H9 (cell line): Measurements from ENCODE around the gene ARHGAP30. TPM values are rescaled to one million over a fixed set of nuclear protein-coding genes. Genes with fewer than 3 reads are reported as not detected.
"Not testable (repeated sequence)": the region's sequence is repeated elsewhere in the genome, so short reads cannot be mapped to it uniquely, and the experiment has no call there.

Experiments used
- DNase-seq: peaks from one replicate; pipeline ENCODE4 v3.0.0-alpha.2; 2017
- H2AFZ ChIP-seq: one replicate; pipeline ENCODE4 v1.6.1; 2013; ENCODE audit warnings: mild to moderate bottlenecking, low read length, control low read depth, moderate library complexity
- H2AK5ac ChIP-seq: 2 replicates; pipeline ENCODE4 v1.6.1; 2013; ENCODE audit warnings: low read length, control low read depth, mixed read lengths; ENCODE audit not compliant: insufficient read length
- H2BK120ac ChIP-seq: one replicate; pipeline ENCODE4 v1.6.1; 2013; ENCODE audit warnings: low read depth, mild to moderate bottlenecking, low read length, control low read depth, inconsistent platforms; ENCODE audit not compliant: poor library complexity, severe bottlenecking
- H2BK12ac ChIP-seq: 2 replicates; pipeline ENCODE4 v1.6.1; 2013; ENCODE audit warnings: low read length, control low read depth, mixed read lengths, low read depth; ENCODE audit not compliant: insufficient read length
- H2BK15ac ChIP-seq: 2 replicates; pipeline ENCODE4 v1.6.1; 2013; ENCODE audit warnings: low read depth, low read length, control low read depth
- H2BK20ac ChIP-seq: one replicate; pipeline ENCODE4 v1.6.1; 2013; ENCODE audit warnings: low read depth, mild to moderate bottlenecking, low read length, control low read depth, inconsistent platforms; ENCODE audit not compliant: poor library complexity, severe bottlenecking
- H2BK5ac ChIP-seq: 2 replicates; pipeline ENCODE4 v1.6.1; 2013; ENCODE audit warnings: low read length, control low read depth, mixed read lengths; ENCODE audit not compliant: insufficient read length
- H3K14ac ChIP-seq: 2 replicates; pipeline ENCODE4 v1.6.1; 2013; ENCODE audit warnings: low read length, control low read depth; ENCODE audit not compliant: insufficient read depth
- H3K18ac ChIP-seq: 2 replicates; pipeline ENCODE4 v1.6.1; 2013; ENCODE audit warnings: low read depth, mild to moderate bottlenecking, mixed read lengths, low read length, control low read depth; ENCODE audit not compliant: insufficient read length
- H3K23ac ChIP-seq: 2 replicates; pipeline ENCODE4 v1.6.1; 2013; ENCODE audit warnings: low read length, control low read depth, mixed read lengths, low read depth; ENCODE audit not compliant: insufficient read length
- H3K23me2 ChIP-seq: 2 replicates; pipeline ENCODE4 v1.6.1; 2013; ENCODE audit warnings: low read depth, mild to moderate bottlenecking, mixed read lengths, low read length, control low read depth; ENCODE audit not compliant: insufficient read length, poor library complexity, severe bottlenecking
- H3K27ac ChIP-seq: 2 replicates; pipeline ENCODE4 v1.5.1; 2013; ENCODE audit warnings: low read length, control low read depth, mixed read lengths, low read depth; ENCODE audit not compliant: insufficient read length
- H3K27me3 ChIP-seq: 2 replicates; pipeline ENCODE4 v1.6.1; 2013; ENCODE audit warnings: low read length, control low read depth, inconsistent platforms; ENCODE audit not compliant: insufficient read depth
- H3K4ac ChIP-seq: 2 replicates; pipeline ENCODE4 v1.6.1; 2013; ENCODE audit warnings: low read depth, mild to moderate bottlenecking, control low read depth, inconsistent platforms, low read length, moderate library complexity
- H3K4me1 ChIP-seq: 2 replicates; pipeline ENCODE4 v1.6.1; 2013; ENCODE audit warnings: low read length, control low read depth, inconsistent platforms; ENCODE audit not compliant: insufficient read depth
- H3K4me2 ChIP-seq: 2 replicates; pipeline ENCODE4 v1.6.1; 2013; ENCODE audit warnings: low read length, control low read depth, mixed read lengths; ENCODE audit not compliant: insufficient read length, insufficient read depth
- H3K56ac ChIP-seq: 2 replicates; pipeline ENCODE4 v1.6.1; 2013; ENCODE audit warnings: low read depth, mild to moderate bottlenecking, mixed read lengths, low read length, control low read depth; ENCODE audit not compliant: insufficient read length
- H3K79me1 ChIP-seq: 2 replicates; pipeline ENCODE4 v1.6.1; 2013; ENCODE audit warnings: low read depth, mild to moderate bottlenecking, moderate library complexity, low read length, control low read depth, inconsistent platforms; ENCODE audit not compliant: insufficient read depth, poor library complexity, severe bottlenecking
- H3K79me2 ChIP-seq: 2 replicates; pipeline ENCODE4 v1.6.1; 2013; ENCODE audit warnings: low read length, control low read depth, inconsistent platforms; ENCODE audit not compliant: insufficient read depth
- H3K9ac ChIP-seq: 2 replicates; pipeline ENCODE4 v1.6.1; 2013; ENCODE audit warnings: low read length, control low read depth, mixed read lengths; ENCODE audit not compliant: insufficient read length; ENCODE audit errors: extremely low read depth
- H3K9me3 ChIP-seq: one replicate; pipeline ENCODE4 v1.6.1; 2013; ENCODE audit warnings: low read depth, low read length, inconsistent platforms; ENCODE audit not compliant: control insufficient read depth
- H3T11ph ChIP-seq: one replicate; pipeline ENCODE4 v1.6.1; 2013; ENCODE audit warnings: mild to moderate bottlenecking, low read length, control low read depth, inconsistent platforms
- H4K20me1 ChIP-seq: one replicate; pipeline ENCODE4 v1.6.1; 2013; ENCODE audit not compliant: control insufficient read depth, insufficient read length, insufficient read depth
- H4K5ac ChIP-seq: 2 replicates; pipeline ENCODE4 v1.6.1; 2013; ENCODE audit warnings: low read depth, mild to moderate bottlenecking, mixed read lengths, low read length, control low read depth; ENCODE audit not compliant: insufficient read length
- H4K8ac ChIP-seq: replicated peaks from 2 replicates; pipeline ENCODE4 v1.6.1; 2013; ENCODE audit warnings: low read length, control low read depth, mixed read lengths, low read depth; ENCODE audit not compliant: insufficient read length
- H4K91ac ChIP-seq: 2 replicates; pipeline ENCODE4 v1.6.1; 2013; ENCODE audit warnings: low read depth, mild to moderate bottlenecking, moderate library complexity, mixed read lengths, low read length, control low read depth; ENCODE audit not compliant: insufficient read length
- H3K27ac Mint-ChIP-seq, 3 experiments: 2 replicates in 2 of 3; 3 replicates in 1 of 3; pipeline ENCODE4 v1.8.0; 2020 to 2021; ENCODE audit warnings: mixed read lengths in 3 of 3, mild to moderate bottlenecking in 1 of 3, moderate library complexity in 1 of 3
- H3K27me3 Mint-ChIP-seq: 2 replicates; pipeline ENCODE4 v1.8.0; 2021; ENCODE audit warnings: low read depth, mild to moderate bottlenecking, moderate library complexity, mixed read lengths
- H3K36me3 Mint-ChIP-seq, 3 experiments: 2 replicates in 2 of 3; 3 replicates in 1 of 3; pipeline ENCODE4 v1.8.0; 2020 to 2021; ENCODE audit warnings: low read depth in 3 of 3, mixed read lengths in 3 of 3; ENCODE audit not compliant: insufficient read depth in 1 of 3
- H3K4me1 Mint-ChIP-seq, 2 experiments: 2 replicates each; pipeline ENCODE4 v1.8.0; 2020; ENCODE audit warnings: mixed read lengths in 2 of 2
- H3K4me3 Mint-ChIP-seq, 2 experiments: 2 replicates in 1 of 2; 3 replicates in 1 of 2; pipeline ENCODE4 v1.8.0; 2020 to 2021; ENCODE audit warnings: mild to moderate bottlenecking in 2 of 2, mixed read lengths in 2 of 2, moderate library complexity in 1 of 2
- H3K9me3 Mint-ChIP-seq, 2 experiments: 2 replicates in 1 of 2; 3 replicates in 1 of 2; pipeline ENCODE4 v1.8.0; 2020; ENCODE audit warnings: mild to moderate bottlenecking in 2 of 2, mixed read lengths in 2 of 2, moderate library complexity in 1 of 2
- CTCF ChIP-seq: fragments of 200-600 bp; sonication (generic); conservative IDR thresholded peaks from 3 replicates; pipeline ENCODE4 v1.8.0; 2021; ENCODE audit warnings: antibody characterized with exemption, mild to moderate bottlenecking
- WGBS: extraction: QIAGEN DNeasy Blood & Tissue Kit; methylation state at CpG from one replicate; pipeline ENCODE4 v1.1.7; 2013; ENCODE audit warnings: missing lambda C conversion rate, low lambda C conversion rate, mixed read lengths; ENCODE audit not compliant: insufficient read length; ENCODE audit errors: extremely low coverage; 5-methylcytosine and 5-hydroxymethylcytosine counted together
- total RNA-seq: library from RNA; stranded (reverse); gene quantifications from 2 replicates; pipeline ENCODE4 v1.2.1, GENCODE V29; 2021

The ARHGAP30 gene
- total RNA-seq, 1 experiment from 2014 or later = 0.13 TPM

GRCh38 chr1:161017756-161018630 lies 51.7 kb downstream of the ARHGAP30 start:
- DNase-seq = no peak
- Histone ChIP-seq H3K4ac (no peak overlapping the region), H3K14ac (no peak overlapping the region), H4K91ac (no peak overlapping the region), H2BK15ac (no peak overlapping the region), H3K56ac (no peak overlapping the region), H3K23ac (no peak overlapping the region), H2BK12ac (no peak overlapping the region), H3K79me1 (no peaks in the 10 kb centered on the region), H3K27me3 (no peaks in the 10 kb centered on the region), H2BK5ac (no peak overlapping the region), H3T11ph (no peak overlapping the region), H3K9ac (peak overlapping the region; percentile 4), H2AFZ (no peak overlapping the region), H3K4me1 (peaks cover 23% of the 10 kb centered on the region), H3K9me3 (no peaks in the 10 kb centered on the region), H2AK5ac (no peak overlapping the region), H4K20me1 (no peaks in the 10 kb centered on the region), H2BK20ac (no peak overlapping the region), H4K5ac (no peak overlapping the region), H3K27ac (no peak overlapping the region), H3K79me2 (peaks cover 43% of the 10 kb centered on the region), H4K8ac (no peak overlapping the region), H3K4me2 (peak overlapping the region; percentile 71), H3K23me2 (peaks cover 8% of the 10 kb centered on the region), H3K18ac (no peak overlapping the region), H2BK120ac (no peak overlapping the region)
- Mint-ChIP-seq H3K4me3 (peak overlapping the region; percentile 87 to 96), H3K36me3 (peaks cover 7 to 25% (median 24%) of the 10 kb centered on the region in 3 experiments; a peak in 5 of 7 replicates), H3K9me3 (no peaks in the 10 kb centered on the region; a peak in 1 of 5 replicates), H3K4me1 (peaks cover 58 to 67% of the 10 kb centered on the region in 2 experiments), H3K27me3 (no peaks in the 10 kb centered on the region), H3K27ac (peak overlapping the region; percentile 86 to 97 (median 97))
- WGBS = no CpG with 5 or more reads among the region's 5 CpGs
- TF ChIP-seq CTCF = no peak

GRCh38 chr1:161017181-161017580 lies 52.5 kb downstream of the ARHGAP30 start:
- Mint-ChIP-seq H3K4me3 (peak overlapping the region; percentile 87 to 96; a peak in 4 of 5 replicates), H3K4me1 (peaks cover 57 to 65% of the 10 kb centered on the region in 2 experiments), H3K27ac (peak overlapping the region; percentile 86 to 97 (median 97); a peak in 5 of 7 replicates), H3K36me3 (peaks cover 7 to 26% (median 24%) of the 10 kb centered on the region in 3 experiments; a peak in 5 of 7 replicates)
- not testable (repeated sequence) for H3K23ac ChIP-seq, H3T11ph ChIP-seq, H2BK5ac ChIP-seq, H3K9me3 Mint-ChIP-seq, H2BK120ac ChIP-seq, H4K8ac ChIP-seq, H3K27me3 Mint-ChIP-seq, H4K5ac ChIP-seq, H3K18ac ChIP-seq, H2BK15ac ChIP-seq, H3K14ac ChIP-seq, H3K23me2 ChIP-seq, H2BK20ac ChIP-seq, H4K20me1 ChIP-seq, H3K79me1 ChIP-seq, H3K9ac ChIP-seq, H3K56ac ChIP-seq, H2BK12ac ChIP-seq, H3K27me3 ChIP-seq, H3K9me3 ChIP-seq, H3K4ac ChIP-seq, H2AFZ ChIP-seq, H4K91ac ChIP-seq, H3K27ac ChIP-seq, H3K4me2 ChIP-seq, DNase-seq, H2AK5ac ChIP-seq
- Histone ChIP-seq H3K4me1 (peaks cover 23% of the 10 kb centered on the region), H3K79me2 (peaks cover 45% of the 10 kb centered on the region)
- WGBS = no CpG with 5 or more reads among the region's 7 CpGs
